OCI-LY7 (cell line): Measurements from ENCODE around the gene DLGAP1. TPM values are rescaled to one million over a fixed set of nuclear protein-coding genes. Genes with fewer than 3 reads are reported as not detected.
A peak's percentile ranks its signal among the peaks of the same experiment; 100 is the strongest.

Experiments used
- BruUV-seq: library from RNA; stranded (reverse); fragments of 400-500 nt; replicated peaks from 2 replicates; lab custom pipeline; 2021; lab: Mats Ljungman, UMichigan
- CTCF ChIA-PET: fragments of 300-600 bp; sonication (Branson Sonifier 250); formaldehyde crosslinking; loops from one replicate; lab custom pipeline; 2022; ENCODE audit warnings: antibody characterized with exemption; ENCODE audit not compliant: unreplicated experiment; lab: Charles Lee
- POLR2A ChIA-PET: fragments of 300-600 bp; sonication (Branson Sonifier 250); formaldehyde crosslinking; loops from one replicate; lab custom pipeline; 2022; ENCODE audit warnings: antibody characterized with exemption; lab: Charles Lee
- DNase-seq: peaks from one replicate; pipeline ENCODE4 v3.0.0-alpha.2; 2015; ENCODE audit warnings: low spot score
- H2AFZ ChIP-seq: fragments of 200-600 bp; sonication (generic), shearing (Covaris generic); 2 replicates; pipeline ENCODE4 v1.6.1; 2014; ENCODE audit warnings: mild to moderate bottlenecking, antibody characterized with exemption, low read length, moderate library complexity
- H3K27ac ChIP-seq: fragments of 200-600 bp; sonication (generic); 2 replicates; pipeline ENCODE4 v1.5.1; 2014; ENCODE audit warnings: mixed run types, low read depth, mild to moderate bottlenecking, moderate library complexity, low read length, inconsistent platforms; ENCODE audit not compliant: poor library complexity, severe bottlenecking
- H3K36me3 ChIP-seq: fragments of 200-600 bp; sonication (generic); 2 replicates; pipeline ENCODE4 v1.6.1; 2014; ENCODE audit warnings: mild to moderate bottlenecking, antibody characterized with exemption, low read length, moderate library complexity, mixed read lengths; ENCODE audit not compliant: insufficient read depth
- H3K4me1 ChIP-seq: fragments of 200-600 bp; sonication (generic); 2 replicates; pipeline ENCODE4 v1.5.1; 2014; ENCODE audit warnings: mild to moderate bottlenecking, low read length; ENCODE audit not compliant: insufficient read depth, poor library complexity, severe bottlenecking
- H3K4me2 ChIP-seq: fragments of 200-600 bp; sonication (generic); 2 replicates; pipeline ENCODE4 v1.6.1; 2014; ENCODE audit warnings: mild to moderate bottlenecking, low read length
- H3K4me3 ChIP-seq: fragments of 200-600 bp; sonication (generic); 2 replicates; pipeline ENCODE4 v1.5.1; 2014; ENCODE audit warnings: mild to moderate bottlenecking, low read depth, low read length; ENCODE audit not compliant: poor library complexity, severe bottlenecking
- H3K79me2 ChIP-seq: fragments of 200-600 bp; sonication (generic); 2 replicates; pipeline ENCODE4 v1.6.1; 2016; ENCODE audit warnings: low read depth, mild to moderate bottlenecking, low read length, moderate library complexity, mixed read lengths; ENCODE audit not compliant: insufficient read depth
- H3K9me2 ChIP-seq: fragments of 200-600 bp; sonication (generic); 2 replicates; pipeline ENCODE4 v1.6.1; 2016; ENCODE audit warnings: mild to moderate bottlenecking, low read length, mixed read lengths; ENCODE audit not compliant: insufficient read depth
- H3K9me3 ChIP-seq: fragments of 200-600 bp; sonication (generic); 2 replicates; pipeline ENCODE4 v1.6.1; 2014; ENCODE audit warnings: mild to moderate bottlenecking, mixed run types, low read length, mixed read lengths
- H4K20me1 ChIP-seq: fragments of 200-600 bp; sonication (generic); 2 replicates; pipeline ENCODE4 v1.6.1; 2014; ENCODE audit warnings: mild to moderate bottlenecking, antibody characterized with exemption, low read length, moderate library complexity, mixed read lengths; ENCODE audit not compliant: insufficient read depth
- EZH2phosphoT487 ChIP-seq: fragments of 200-600 bp; sonication (generic); IDR thresholded peaks from 2 replicates; pipeline ENCODE4 v1.6.1; 2018; ENCODE audit warnings: low read depth, borderline replicate concordance, mild to moderate bottlenecking, mixed run types, antibody characterized with exemption, low read length, moderate library complexity, mixed read lengths
- intact Hi-C: fragments of 100-400 bp; cut with micrococcal nuclease; formaldehyde crosslinking; loops from one replicate; pipeline ENCODE4 v1.10.0; 2022; ENCODE audit not compliant: unreplicated experiment
- total RNA-seq, 2 experiments: library from RNA; depleted of rRNA in 1 of 2; stranded (reverse); fragments of >200 nt in 1 of 2; shearing (Covaris generic) in 1 of 2; gene quantifications; 2 replicates each; pipeline ENCODE4 v1.2.3, GENCODE V29; 2014 to 2022
- TF ChIP-seq, protein P1 (sequence below): fragments of 200-600 bp; sonication (generic); conservative IDR thresholded peaks from 2 replicates; pipeline ENCODE4 v1.5.1; 2014; ENCODE audit warnings: mild to moderate bottlenecking, antibody characterized with exemption, low read length, moderate library complexity, mixed read lengths

The DLGAP1 gene
- total RNA-seq, 2 experiments from 2014 or later = 0.22 TPM; not detected in 1

DNA sequence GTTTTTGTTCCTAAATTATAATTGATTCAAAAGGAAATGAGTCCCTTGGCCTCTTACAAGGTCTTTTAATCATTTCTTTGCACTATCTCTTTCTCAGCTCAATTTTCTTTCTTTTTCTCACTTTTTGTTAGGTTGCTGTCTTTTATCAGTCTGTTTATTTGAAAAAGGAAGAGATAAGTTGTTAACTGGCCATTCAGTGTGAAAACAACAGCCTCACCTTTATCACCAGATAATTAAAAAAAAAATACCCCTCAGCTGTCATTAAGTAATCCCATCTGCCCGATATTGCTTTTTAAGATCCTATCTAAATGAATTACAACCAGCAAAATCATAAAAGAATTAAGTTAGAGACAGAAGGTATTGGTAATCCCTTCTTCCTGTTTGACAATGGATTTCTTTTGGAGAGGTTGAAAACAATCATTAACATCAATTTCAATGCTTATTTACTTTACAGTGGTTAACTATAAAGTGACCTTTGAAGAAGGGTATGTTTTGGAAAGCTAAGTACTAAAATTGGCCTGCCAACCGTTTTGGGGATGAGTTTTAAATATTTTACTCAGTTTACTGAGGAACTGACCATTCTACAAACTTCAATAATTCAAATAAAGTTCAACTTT lies 900.2 kb downstream of the DLGAP1 start:
- H3K4me2 ChIP-seq = no peak overlapping the region
- H4K20me1 ChIP-seq = no peaks in the 10 kb centered on the region
- no peaks in the 10 kb centered on the region for H3K36me3 ChIP-seq
- TF ChIP-seq, protein P1, sequence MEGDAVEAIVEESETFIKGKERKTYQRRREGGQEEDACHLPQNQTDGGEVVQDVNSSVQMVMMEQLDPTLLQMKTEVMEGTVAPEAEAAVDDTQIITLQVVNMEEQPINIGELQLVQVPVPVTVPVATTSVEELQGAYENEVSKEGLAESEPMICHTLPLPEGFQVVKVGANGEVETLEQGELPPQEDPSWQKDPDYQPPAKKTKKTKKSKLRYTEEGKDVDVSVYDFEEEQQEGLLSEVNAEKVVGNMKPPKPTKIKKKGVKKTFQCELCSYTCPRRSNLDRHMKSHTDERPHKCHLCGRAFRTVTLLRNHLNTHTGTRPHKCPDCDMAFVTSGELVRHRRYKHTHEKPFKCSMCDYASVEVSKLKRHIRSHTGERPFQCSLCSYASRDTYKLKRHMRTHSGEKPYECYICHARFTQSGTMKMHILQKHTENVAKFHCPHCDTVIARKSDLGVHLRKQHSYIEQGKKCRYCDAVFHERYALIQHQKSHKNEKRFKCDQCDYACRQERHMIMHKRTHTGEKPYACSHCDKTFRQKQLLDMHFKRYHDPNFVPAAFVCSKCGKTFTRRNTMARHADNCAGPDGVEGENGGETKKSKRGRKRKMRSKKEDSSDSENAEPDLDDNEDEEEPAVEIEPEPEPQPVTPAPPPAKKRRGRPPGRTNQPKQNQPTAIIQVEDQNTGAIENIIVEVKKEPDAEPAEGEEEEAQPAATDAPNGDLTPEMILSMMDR = no peak
- TF ChIP-seq EZH2phosphoT487 = no peak
- no TSS peak for BruUV-seq
- no peaks in the 10 kb centered on the region for H3K9me2 ChIP-seq
- no peak overlapping the region for H3K27ac ChIP-seq
- peak overlapping the region; percentile 42; the same call in 1 of the 2 replicates for H2AFZ ChIP-seq
- no peak overlapping the region for H3K4me3 ChIP-seq
- POLR2A ChIA-PET = interaction anchor here (0.6 to 0.8 kb wide), 2 partner anchors 9 to 48 kb away, joined by 3 to 4 read pairs; no protein-coding TSS in a partner anchor
- CTCF ChIA-PET = no interaction called here
- H3K9me3 ChIP-seq = no peaks in the 10 kb centered on the region
- no peaks in the 10 kb centered on the region for H3K79me2 ChIP-seq
- no peaks in the 10 kb centered on the region for H3K4me1 ChIP-seq
- intact Hi-C loops = no loop called here
- no peak for DNase-seq

DNA sequence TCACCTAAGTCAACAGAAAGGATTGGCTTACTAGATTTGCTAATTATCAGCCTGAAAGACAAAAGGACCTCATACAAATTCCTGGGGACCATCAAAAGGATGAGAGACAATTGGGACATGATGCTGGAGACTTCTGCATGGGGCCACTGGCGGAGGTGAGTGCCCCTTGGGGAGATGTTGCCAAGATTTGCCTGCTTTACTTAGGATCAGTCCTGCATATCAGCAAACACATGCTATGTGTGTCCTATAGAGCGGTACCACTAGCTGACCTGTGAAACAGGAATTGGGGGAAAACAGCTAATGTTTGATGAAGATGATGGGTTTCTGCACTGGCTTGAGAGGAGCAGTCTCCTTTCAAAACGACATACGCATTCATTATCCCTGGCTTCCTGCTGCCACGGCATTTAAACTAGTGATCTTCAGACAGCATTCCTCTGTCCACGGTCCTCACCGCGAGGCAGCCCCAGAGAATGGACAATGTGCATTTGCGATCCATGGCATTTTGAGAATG lies 901.0 kb downstream of the DLGAP1 start:
- Histone ChIP-seq H3K79me2 (no peaks in the 10 kb centered on the region), H3K4me1 (no peaks in the 10 kb centered on the region), H2AFZ (peak overlapping the region; percentile 42; the same call in 1 of the 2 replicates), H3K4me3 (no peak overlapping the region), H3K9me2 (no peaks in the 10 kb centered on the region), H3K27ac (no peak overlapping the region), H4K20me1 (no peaks in the 10 kb centered on the region), H3K4me2 (no peak overlapping the region), H3K36me3 (no peaks in the 10 kb centered on the region), H3K9me3 (no peaks in the 10 kb centered on the region)
- TF ChIP-seq, protein P1 = no peak
- no peak for TF ChIP-seq EZH2phosphoT487
- ChIA-PET CTCF (no interaction called here), POLR2A (interaction anchor here (0.8 kb wide), 1 partner anchor 8 kb away, joined by 3 read pairs; no protein-coding TSS in a partner anchor)
- DNase-seq = no peak
- intact Hi-C loops = no loop called here
- BruUV-seq = no TSS peak

DNA sequence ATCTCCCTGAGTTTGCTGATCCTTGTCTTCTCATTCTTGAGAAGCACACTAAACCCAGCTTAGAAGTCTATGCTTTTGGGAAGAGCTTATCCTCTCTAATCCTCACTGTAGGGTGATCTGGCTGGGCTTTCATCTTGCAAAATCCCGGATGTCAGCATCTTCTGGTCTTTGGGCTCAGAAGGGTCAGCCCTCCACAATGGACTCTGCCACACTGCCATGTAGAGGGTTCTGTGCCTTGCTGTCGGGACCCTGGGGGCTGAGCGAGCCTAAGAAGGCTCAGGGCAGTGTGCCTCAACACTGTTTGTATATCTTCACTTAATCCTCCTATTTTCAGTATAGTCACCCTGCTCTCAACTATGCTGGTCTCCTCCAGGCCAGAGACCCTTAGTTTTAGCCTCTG lies 902.8 kb downstream of the DLGAP1 start:
- TF ChIP-seq EZH2phosphoT487 = no peak
- TF ChIP-seq, protein P1 = no peak
- Histone ChIP-seq H2AFZ (no peak overlapping the region), H4K20me1 (no peaks in the 10 kb centered on the region), H3K79me2 (no peaks in the 10 kb centered on the region), H3K4me3 (no peak overlapping the region), H3K27ac (no peak overlapping the region), H3K36me3 (no peaks in the 10 kb centered on the region), H3K4me2 (no peak overlapping the region), H3K4me1 (no peaks in the 10 kb centered on the region), H3K9me3 (no peaks in the 10 kb centered on the region), H3K9me2 (no peaks in the 10 kb centered on the region)
- CTCF ChIA-PET = no interaction called here
- BruUV-seq = no TSS peak
- intact Hi-C loops = no loop called here
- no peak for DNase-seq
- POLR2A ChIA-PET = interaction anchor here (0.7 to 1.2 kb wide), 2 partner anchors 11 to 12 kb away, joined by 3 to 4 read pairs; no protein-coding TSS in a partner anchor
